ENCODE results near the gene CA14.

DNA sequence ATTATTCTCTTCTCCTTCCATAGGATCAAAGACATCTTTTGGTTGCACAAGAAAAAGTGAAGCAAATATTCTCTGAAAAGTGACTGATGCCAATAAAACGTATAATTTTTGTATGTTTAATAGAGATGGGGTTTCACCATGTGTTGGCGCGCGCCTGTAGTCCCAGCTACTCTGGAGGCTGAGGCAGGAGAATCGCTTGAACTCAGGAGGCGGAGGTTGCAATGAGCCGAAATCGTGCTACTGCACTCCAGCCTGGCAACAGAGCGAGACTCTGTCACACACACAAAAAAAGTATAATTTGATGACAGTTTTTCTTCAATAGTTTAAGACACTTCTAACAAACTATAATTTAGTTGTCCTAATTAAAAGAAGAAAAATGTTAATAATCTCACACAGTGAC lies 45.5 kb upstream of the CA14 start:
- no peak for TF ChIP-seq CTCF (conservative IDR thresholded peaks at IDR 0.05; ENCODE audit: low read depth, low read length)
- TF ChIP-seq MXI1 (IDR thresholded peaks at IDR 0.05; ENCODE audit: borderline replicate concordance, low read depth, low read length), result no peak
- TF ChIP-seq CHD1 (IDR thresholded peaks at IDR 0.05; ENCODE audit: low read depth, low read length), result no peak
